Measurements from ENCODE around the gene CLDN7.

CLDN7 gene

DNA sequence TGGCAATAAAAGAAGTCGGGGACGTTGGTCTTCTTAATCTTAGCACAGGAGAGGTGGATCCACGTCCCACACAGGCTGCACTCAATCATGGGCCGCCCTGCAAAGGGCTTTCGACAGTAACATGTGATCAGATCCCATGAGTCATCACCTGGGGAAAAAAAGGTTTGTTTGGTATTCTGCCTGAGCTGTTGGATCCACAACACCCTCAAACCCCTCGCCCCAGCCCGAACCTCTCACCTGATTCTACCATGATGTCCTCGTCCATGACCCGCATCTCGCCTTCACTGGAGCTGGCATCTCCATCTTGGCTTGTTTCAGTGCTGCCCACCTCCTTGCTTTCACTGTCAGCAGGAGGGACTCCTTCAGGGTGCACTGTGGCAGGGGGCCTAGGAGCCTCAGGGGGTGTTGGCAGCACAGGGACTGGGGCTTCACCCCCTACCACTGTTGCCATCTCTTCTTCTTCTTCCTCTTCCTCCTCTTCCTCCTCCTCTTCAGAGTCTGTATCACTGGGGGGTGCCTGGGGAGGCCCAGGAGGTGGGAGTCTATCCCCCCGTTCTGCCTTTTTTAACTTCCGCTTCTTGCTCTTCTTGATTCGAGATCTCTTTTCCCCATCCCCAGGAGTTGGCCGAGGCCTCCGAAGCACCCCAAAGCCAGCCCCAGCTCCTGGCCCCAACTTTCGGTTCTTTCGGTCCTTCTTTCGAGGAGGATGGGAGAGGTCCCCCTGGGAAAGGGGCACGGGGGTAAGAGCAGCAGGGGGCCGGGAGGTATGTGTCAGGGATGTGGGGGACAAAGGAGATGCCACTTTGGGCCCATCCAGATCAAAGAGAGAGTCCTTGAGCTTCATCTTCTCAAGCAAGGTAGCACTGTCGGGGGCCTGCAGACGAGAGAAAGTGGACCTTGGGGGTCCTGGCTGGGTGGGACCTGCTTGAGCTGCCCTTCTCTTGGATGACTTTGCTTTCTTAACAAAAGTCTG, 26.3 kb downstream of the CLDN7 start:
- peak; percentile 78 for DNase-seq

DNA sequence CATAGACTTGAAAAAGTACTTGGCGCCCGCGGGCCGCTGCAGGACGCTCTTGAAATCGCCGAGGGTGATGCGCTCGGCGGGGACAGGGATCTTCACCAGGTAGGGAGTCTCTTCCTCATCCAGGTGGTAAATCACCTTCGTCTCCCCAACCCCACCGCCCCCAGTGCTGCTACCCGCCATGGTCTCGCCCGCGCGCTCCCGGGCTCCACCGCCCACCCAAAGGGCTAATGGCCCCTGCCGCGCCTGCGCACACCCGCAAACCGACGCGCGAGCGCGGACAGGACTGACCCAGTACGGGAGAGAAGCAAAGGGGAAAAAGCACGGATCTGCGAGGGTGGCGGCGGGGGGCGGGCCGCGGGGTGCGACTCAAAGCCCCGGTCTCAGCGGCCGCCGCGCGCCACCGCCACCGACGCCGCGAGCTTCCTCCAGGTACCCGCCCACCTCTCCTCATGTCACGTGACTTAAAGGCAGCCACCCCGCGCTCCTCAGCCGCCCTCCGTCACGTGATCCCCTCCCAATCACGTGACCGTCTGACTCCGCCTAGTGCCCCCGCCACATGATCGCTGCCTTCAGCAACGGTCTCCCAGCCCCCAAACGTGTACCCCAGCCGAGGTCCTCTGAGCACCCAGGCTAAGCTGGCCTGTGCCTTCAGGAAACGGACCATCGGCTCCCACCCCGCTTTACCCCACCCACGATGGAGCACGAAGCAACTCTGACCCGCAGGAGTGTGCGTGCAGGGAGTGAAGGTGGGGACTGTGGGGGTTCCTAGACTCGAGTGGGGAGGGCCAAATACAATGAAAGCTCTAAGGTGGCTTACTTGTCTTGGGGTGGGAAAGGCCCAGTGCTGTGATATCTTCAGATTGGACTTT, 28.0 kb downstream of the CLDN7 start, which contains the start of gene DVL2:
Gene DVL2 (minus strand): TSS at position 435 of the 869 bp plus-strand sequence. CDS start 255 bp downstream, at position 180.
- peak; percentile 99 for DNase-seq

DNA sequence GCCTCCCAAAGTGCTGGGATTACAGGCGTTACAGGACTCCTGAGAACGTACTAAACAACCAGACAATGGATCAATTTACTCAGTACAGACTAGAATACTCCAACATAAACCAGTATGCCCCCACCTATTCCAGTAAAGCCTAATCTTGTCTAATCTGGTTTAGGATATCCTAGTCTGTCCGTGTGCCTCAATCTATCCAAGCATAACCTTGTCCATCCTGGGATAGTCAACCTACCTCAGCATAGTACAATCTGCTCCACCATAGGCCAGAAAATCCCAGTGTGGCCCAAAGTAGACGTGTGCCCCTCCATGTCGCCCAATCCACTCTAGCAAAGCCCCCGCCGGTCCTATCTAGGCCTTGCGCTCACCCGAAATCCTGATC, 28.6 kb downstream of the CLDN7 start:
- no peak for DNase-seq

DNA sequence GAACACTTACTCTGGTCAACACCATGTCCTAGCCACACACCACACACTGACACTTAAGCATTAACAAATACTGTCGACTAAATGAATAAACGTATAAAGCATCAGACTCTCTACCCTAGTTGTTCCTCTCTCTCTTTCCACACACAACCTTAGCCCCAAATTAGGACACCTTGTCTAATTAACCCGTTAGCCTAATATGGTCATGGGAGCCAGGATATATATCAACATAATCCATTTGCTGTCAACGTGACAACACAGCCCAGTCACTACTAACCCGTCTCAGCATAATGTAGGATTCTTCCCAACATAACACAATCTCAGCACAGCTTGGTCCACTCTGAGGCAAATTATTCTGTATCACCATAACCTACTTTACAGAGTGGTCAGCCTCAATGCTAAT, 30.2 kb downstream of the CLDN7 start:
- DNase-seq, result no peak

DNA sequence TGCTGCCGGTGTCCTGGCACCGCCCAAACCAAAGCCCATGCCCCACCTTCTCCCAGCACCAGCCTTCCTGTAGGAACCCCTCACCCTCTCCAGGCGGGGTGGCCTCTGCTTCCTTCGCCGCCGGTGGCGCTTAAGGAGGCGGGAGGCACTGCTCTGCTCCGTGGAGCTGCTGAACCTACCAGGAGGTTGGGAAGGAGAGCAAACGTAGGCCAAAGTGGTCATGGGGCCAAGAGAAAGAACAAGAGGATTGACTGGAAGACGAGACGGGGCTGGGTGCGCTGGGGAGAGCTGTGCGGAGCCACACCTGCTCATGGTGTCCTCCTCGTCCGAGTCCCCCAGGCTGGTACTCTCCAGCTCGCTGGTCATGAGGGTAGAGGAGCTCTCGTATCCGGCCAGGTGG, 32.8 kb downstream of the CLDN7 start:
- DNase-seq, result no peak

DNA sequence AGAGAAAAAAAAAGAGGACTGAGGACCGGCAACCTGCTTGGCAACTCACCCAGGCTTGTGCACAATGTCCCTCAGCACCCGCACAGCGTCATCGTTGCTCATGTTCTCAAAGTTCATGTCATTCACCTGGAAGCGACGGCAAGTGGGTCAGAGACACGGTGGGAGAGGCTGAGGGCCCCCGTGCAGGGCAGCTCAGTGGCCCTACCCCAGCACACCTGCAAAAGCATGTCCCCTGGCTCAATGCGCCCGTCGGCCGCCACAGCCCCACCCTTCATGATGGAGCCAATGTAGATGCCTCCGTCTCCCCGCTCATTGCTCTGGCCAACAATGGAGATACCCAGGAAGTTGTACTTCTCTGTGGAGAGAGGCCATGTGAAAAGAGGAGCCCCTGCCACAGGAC, 33.4 kb downstream of the CLDN7 start:
- DNase-seq, result no peak

DNA sequence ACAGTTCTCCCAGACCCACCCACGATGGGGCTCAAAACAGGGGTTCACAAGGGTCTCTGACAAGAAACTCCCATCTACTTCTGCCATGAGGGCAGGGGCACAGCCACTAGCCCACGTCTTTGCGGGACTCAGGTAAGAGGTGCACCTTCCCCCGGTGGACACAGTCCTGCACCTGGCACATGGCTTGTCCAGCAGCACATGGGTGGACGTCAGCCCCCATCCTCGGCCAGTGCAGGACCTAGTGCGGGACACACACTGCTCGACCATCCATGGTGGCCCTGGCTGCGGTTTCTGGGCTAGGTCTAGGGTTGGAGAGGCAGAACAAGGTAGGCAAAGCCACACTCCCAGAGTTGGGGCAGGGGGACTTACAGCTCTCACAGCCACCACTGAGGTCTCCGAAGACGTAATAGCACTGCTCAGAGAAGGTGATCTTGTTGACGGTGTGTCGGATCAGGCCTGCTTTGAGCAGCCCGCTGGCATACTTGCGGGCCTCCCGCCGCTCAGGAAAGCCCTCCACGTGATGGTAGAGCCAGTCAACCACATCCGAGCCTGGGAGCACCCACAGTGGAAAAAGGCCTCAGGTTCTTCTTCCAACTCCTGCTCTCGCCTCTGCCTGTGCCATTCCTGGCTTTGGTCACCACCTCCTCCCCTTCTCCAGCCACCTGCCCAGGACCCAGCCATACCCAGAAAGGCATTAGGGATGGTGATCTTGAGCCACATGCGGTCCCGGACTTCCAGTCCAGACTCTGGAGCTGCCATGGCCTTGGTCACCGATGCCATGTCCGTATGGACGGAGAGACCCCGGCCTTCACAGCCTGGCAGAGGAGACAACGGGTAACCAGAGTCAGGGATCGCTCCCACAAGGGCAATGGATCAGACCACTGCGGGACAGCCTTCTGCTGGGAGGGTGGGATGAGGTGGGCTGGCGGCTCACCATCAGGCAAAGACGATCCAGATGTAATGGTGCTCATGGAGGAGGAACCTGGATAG, 35.3 kb downstream of the CLDN7 start:
- no peak for DNase-seq

DNA sequence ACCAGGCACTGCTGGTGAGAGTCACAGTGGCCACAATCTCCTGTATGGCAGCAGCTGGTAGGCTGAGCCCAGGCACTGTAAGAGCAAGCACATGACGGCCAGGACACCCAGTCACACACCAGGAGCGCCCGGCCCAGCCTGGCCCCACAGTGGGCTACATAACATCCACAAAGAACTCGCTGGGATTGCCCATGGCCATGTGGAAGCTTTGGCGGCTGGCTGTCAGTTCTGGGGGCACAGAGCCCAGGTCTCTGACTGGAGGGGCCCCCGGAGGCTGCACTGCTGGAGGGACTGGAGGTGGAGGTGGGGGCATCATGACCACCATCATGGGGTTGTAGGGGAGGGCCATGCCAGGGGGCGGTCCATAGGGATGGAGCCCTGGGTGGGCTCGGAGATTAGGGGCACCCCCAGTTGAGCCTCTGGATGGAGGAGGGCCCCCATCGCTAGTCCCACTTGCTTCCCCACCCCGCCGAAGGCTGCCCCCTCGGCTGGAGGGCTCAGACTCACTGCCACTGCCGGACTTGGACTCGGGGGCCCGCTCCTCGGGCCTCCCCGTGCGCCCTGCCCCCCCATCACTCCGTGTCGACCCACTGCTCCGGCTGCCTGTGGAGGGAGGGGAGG, 36.5 kb downstream of the CLDN7 start:
- DNase-seq, result no peak

DNA sequence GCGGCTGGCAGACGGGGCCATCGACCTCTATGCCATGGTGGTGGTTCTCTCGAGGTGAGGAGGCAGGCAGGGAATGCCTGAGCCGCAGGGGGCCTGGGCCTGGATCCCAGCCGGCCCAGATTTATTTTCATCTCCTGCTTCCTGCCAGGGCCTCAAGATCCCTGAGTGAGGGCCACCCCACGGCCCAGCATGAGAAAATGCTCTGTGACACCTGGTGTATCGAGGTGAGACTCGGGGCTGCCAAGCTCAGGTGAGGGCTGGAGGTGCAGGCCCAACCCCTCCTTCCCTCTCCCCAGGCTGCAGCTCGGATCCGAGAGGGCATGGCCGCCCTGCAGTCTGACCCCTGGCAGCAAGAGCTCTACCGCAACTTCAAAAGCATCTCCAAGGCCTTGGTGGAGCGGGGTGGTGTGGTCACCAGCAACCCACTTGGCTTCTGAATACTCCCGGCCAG, 37.6 kb downstream of the CLDN7 start:
- no peak for DNase-seq

DNA sequence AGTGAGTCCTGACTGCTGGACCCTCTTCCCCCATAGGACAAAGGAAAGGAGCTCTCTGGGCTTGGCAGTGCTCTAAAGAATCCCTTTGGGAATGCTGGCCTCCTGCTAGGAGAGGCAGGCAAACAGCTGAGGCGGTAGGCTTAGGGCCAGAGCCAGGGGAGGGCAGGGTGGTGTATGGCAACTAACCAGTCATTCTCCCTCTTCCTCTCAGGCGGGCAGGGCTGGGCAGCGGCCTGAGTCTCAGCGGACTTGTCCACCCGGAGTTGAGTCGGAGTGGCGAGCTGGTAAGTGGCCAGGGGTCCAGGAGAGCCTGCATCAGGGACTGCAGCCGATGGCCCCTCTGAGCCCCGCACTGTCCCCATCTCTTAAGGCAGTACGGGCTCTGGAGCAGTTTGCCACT, 38.2 kb downstream of the CLDN7 start:
- no peak for DNase-seq

DNA sequence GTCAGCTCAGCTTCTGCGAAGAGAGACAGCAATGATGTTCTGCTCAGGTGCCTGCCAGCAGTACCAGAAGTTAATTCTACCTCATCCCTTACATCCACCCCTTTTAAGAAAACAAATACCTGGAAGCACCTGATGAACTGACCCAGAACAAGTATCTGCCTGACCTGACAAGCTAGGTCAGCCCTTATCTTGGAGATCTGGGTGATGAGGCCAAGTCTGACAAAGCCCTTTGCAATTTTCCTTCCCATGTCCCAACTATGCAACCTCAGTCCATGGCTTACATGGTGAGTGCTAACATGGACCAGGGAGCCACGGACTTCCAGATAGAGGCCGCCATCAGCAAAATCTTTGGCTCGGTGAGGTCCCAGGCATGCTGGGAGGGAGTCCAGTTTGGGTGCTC, 38.9 kb downstream of the CLDN7 start:
- no peak for DNase-seq

DNA sequence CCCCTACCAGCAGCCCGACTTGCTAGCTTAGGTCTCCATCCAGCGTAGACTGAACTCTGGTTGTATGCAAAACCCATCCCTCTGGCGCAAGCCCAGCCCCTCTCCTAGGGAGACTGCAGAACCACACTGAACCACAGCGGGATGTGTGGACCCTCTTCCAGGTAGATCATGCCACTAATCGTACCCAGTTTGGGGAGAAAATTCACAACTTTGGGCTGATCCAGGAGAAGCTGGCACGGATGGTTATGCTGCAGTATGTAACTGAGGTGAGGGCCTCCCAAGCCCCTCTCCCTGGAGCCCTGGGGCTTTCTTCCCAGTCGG, 39.3 kb downstream of the CLDN7 start:
- DNase-seq, result no peak

DNA sequence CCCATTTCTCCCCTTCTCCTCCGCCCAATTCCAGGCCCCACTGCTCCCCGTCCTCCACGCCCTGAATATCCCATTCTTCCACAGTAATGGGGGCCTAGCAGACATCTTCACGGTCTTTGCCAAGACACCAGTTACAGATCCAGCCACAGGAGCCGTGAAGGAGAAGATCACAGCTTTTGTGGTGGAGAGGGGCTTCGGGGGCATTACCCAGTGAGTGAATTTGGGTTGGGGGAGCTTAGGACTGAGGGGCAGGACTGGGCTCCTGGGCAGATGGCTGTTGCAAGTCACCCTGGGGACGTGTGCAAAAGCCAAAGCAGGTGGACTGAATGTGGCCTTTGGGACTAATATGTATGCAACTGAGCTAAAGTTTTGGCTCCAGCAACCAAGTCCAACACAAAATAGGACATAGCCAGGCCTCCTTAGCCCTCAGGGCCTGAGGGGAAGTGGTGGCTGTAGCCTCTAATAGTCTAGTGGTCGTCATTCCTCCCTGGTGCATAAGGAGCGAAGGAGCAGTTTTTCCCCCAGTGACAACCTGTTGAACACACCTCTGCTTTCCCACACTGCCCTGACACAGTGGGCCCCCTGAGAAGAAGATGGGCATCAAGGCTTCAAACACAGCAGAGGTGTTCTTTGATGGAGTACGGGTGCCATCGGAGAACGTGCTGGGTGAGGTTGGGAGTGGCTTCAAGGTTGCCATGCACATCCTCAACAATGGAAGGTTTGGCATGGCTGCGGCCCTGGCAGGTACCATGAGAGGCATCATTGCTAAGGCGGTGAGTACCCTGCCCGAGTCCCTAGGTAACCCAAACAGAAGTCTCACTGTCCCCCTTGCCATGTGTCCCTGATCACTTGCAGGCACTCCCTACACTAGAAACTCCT, 39.9 kb downstream of the CLDN7 start:
- no peak for DNase-seq

DNA sequence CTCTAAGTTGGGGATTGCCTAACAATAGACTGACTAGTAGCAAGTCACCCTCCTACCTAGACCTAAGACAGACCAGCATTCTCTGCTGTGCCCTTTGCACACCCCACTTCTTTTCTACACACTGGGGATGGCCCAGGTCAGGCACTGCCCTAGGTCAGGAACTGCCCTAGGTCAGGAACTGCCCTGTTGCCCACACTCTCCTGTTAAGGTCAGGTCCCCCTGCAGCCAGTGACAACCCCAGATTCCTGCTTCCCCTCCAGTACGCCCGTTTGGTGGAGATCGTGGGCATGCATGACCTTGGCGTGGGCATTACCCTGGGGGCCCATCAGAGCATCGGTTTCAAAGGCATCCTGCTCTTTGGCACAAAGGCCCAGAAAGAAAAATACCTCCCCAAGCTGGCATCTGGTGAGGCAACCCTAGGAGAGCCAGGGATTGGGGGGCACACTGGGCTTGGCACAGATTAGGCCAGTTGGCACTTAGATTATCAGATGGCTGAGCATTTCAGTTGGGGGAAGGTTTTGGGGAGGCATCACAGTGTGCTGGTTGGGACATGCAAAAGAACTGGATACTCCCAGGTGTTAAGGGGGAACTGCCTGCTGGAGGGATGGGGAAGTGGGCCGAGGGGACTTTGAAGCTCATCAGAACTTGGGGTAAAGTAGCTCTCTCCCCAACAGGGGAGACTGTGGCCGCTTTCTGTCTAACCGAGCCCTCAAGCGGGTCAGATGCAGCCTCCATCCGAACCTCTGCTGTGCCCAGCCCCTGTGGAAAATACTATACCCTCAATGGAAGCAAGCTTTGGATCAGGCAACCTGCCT, 40.8 kb downstream of the CLDN7 start:
- DNase-seq, result no peak

DNA sequence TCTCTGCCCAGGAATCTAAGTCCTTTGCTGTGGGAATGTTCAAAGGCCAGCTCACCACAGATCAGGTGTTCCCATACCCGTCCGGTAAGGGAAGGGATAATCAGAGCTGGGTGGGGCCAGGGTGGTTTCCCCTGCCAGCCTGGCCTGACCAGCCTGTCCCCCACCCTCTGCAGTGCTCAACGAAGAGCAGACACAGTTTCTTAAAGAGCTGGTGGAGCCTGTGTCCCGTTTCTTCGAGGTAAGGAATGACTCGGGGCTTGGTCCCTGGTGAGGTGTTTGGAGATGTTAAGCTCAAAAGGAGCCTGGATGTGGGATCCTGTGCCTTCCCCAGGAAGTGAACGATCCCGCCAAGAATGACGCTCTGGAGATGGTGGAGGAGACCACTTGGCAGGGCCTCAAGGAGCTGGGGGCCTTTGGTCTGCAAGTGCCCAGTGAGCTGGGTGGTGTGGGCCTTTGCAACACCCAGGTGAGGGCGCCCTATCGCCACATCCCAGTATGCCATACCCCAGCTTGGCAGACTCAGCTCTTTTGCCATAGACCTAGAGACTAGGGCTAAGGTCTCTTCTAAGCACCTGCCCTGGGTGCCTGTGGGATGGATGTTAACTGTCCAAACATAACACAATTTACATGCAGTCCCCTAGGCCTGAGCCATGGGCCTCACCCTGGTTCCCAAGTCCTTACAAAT, 41.5 kb downstream of the CLDN7 start:
- DNase-seq, result peak; percentile 89

DNA sequence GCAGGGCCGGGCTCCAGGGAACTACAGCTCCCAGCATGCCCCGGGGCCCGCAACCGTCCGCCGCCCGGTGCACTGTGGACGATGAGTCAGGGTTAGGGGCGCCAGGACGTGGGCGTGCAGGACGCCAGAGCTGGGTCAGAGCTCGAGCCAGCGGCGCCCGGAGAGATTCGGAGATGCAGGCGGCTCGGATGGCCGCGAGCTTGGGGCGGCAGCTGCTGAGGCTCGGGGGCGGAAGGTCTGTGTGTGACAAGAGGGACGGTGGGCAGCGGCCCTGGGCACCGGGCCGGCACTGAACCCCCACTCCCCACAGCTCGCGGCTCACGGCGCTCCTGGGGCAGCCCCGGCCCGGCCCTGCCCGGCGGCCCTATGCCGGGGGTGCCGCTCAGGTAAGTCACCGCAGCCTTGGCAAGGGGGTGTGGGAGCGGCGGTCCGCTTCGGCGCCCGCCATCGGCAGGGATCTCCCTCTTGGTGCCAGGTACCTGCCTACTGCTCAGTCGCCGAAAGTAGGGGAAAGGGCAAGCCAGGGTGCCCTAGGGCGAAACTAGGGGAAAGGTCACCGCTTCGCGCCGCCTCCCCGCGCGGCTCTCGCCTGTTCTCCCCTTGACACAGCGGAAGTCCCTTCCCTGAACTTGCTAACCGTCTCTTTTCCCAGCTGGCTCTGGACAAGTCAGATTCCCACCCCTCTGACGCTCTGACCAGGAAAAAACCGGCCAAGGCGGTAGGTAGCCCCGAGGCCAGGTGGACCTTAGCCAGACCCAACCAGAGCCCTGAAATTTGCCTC, 42.3 kb downstream of the CLDN7 start, which contains the start of the genes ACADVL and DLG4:
Gene ACADVL (plus strand): TSS at position 127 of the 781 bp plus-strand sequence. CDS start 47 bp downstream, at position 174.
Gene DLG4 (minus strand): TSS at position 25 of the 781 bp plus-strand sequence.
- DNase-seq, result peak; percentile 94

DNA sequence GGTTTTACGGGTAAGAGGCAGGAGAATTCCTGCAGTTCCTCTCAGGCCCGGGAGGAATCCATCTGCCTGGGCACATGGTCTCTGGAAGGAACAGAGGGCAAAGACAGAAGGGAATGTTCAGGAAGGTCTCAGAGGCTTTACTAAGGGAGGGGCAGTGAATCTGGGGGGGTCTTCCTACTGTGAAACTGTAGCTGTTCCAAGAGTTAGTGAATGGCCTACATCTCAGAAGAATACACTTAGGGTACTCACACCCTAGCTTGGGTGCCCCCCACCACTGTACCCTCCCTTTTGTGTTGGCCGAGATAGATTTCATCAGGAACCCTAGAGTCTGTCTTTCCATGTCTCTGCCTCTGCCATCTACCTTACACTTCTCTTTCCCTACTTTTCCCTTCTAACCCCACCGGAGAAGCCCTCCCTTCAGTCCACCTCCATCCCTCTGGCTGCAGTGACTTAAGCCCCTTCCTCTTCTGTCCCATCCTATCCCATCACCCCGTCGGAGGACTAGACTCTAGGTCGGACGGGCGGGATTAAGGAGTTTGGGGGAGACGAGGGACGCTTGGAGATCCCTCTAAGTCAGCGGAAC, 43.0 kb downstream of the CLDN7 start:
- no peak for DNase-seq

DNA sequence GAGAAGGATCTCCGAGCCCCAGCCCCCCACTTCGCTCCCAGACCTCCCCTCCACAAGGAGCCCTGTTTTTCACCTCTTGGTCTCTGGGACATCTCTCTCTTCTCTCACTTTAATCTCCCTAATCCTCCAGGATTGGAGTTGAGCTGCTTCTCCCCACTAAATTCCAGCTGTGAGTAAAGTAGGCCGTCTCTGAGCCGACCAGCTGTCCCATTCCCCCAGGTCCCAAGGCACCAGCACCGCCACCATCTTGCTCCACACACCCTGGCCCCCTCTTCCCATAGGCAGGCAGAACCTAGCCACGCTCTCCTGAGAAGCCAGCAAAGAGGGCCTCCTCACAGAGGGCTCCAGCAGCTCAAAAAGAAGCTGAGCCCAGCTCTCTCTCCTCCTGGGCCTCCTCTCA, 43.5 kb downstream of the CLDN7 start:
- DNase-seq, result no peak
